GM19467 (cell line): ENCODE measurements around the gene KRTAP27-1.

Source experiments
- ATAC-seq: cut with Tn5 transposase; IDR thresholded peaks from one replicate; pipeline ENCODE4 v1.9.1; 2021; ENCODE audit warnings: mild to moderate bottlenecking, moderate library complexity; ENCODE audit not compliant: unreplicated experiment

Gene KRTAP27-1

DNA sequence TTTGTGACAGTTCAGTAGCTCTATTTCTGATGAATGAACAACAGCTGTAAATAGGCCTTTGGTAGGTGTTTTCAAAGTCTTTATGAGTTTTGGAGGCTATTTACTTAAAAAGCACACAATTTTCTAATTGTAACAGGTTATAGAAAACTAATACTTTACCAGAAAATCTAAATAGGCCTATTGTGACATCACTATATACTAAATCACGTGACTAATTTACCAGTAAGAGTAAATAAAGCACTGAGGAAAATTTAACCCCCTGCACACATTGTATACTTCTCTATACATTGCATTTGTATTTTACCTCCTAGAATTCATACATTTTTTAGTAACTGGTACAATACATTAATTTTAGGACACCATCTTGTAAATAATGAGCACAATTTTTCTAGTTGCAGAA, 32.4 kb downstream of the KRTAP27-1 start:
- no peak for ATAC-seq

DNA sequence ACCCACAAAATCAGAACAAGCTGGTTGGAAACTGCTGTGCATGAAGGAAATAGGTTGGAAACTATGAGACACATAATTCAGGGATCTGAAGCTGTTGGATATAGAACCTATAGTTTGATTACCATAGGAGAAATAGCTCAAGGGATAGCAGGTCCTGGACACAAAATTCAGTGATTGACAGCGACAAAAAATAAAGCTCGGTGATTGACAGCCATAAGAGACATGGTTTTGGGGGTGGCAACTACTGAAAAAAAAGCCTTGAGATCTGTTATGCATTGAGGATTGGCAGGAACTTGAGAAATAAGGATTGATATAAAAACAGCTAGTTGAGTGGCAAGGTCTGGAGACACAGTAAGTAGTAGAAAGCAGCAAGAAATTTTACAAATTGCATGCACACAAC, 48.3 kb downstream of the KRTAP27-1 start, which contains the start of gene KRTAP25-1:
TSS of gene KRTAP25-1 (minus strand) at position 300 of the 400 bp plus-strand sequence. CDS start at position 276, 24 bp downstream.
- ATAC-seq = no peak
